IMR-90 (cell line): Measurements from ENCODE around the gene PCDH12. TPM values are rescaled to one million over a fixed set of nuclear protein-coding genes. Genes with fewer than 3 reads are reported as not detected.

Experiments
- ATAC-seq: fragments of 200-7000 bp; cut with Tn5 transposase; 2 replicates; pipeline ENCODE4 v1.9.1; 2020; ENCODE audit warnings: low read depth, mild to moderate bottlenecking, moderate library complexity
- BruUV-seq: library from RNA; stranded (reverse); fragments of 400-500 nt; replicated peaks from 2 replicates; lab custom pipeline; 2021; lab: Mats Ljungman, UMichigan
- CTCF ChIA-PET: fragments of 300-600 bp; formaldehyde crosslinking; extraction: SDS; loops from one replicate; lab custom pipeline; 2021; ENCODE audit warnings: antibody characterized with exemption; lab: Yijun Ruan, JAX
- POLR2A ChIA-PET: fragments of 300-600 bp; sonication (Branson Sonifier 250); formaldehyde crosslinking; loops from one replicate; lab custom pipeline; 2022; ENCODE audit warnings: antibody characterized with exemption; ENCODE audit not compliant: unreplicated experiment; lab: Charles Lee
- DNase-seq: peaks from one replicate; pipeline ENCODE4 v3.0.0; 2013
- H2AFZ ChIP-seq: replicated peaks from 2 replicates; pipeline ENCODE3; 2013; ENCODE audit warnings: low read length, mild to moderate bottlenecking; ENCODE audit not compliant: poor library complexity
- H2AK5ac ChIP-seq: 2 replicates; pipeline ENCODE4 v1.6.1; 2013; ENCODE audit warnings: low read depth, low read length, inconsistent platforms
- H2AK9ac ChIP-seq: replicated peaks from 2 replicates; pipeline ENCODE3; 2013; ENCODE audit warnings: mild to moderate bottlenecking, low read depth, low read length, moderate library complexity; ENCODE audit not compliant: poor library complexity
- H2BK120ac ChIP-seq: 2 replicates; pipeline ENCODE4 v1.6.1; 2013; ENCODE audit warnings: low read depth, low read length, inconsistent platforms
- H2BK15ac ChIP-seq: 3 replicates; pipeline ENCODE4 v1.6.1; 2013; ENCODE audit warnings: low read depth, low read length, inconsistent platforms
- H2BK20ac ChIP-seq: 2 replicates; pipeline ENCODE4 v1.6.1; 2013; ENCODE audit warnings: low read depth, mild to moderate bottlenecking, inconsistent platforms, low read length, moderate library complexity
- H2BK5ac ChIP-seq: 2 replicates; pipeline ENCODE4 v1.6.1; 2013; ENCODE audit warnings: mild to moderate bottlenecking, low read depth, low read length, inconsistent platforms; ENCODE audit not compliant: poor library complexity, severe bottlenecking
- H3K14ac ChIP-seq: replicated peaks from 2 replicates; pipeline ENCODE4 v1.6.1; 2013; ENCODE audit warnings: low read depth, low read length, inconsistent platforms
- H3K18ac ChIP-seq: 2 replicates; pipeline ENCODE4 v1.6.1; 2013; ENCODE audit warnings: low read depth, low read length, control low read depth
- H3K23ac ChIP-seq: 2 replicates; pipeline ENCODE4 v1.6.1; 2013; ENCODE audit warnings: low read depth, low read length, inconsistent platforms
- H3K27ac ChIP-seq: 2 replicates; pipeline ENCODE4 v1.5.1; 2013; ENCODE audit warnings: mild to moderate bottlenecking, control low read depth, low read length; ENCODE audit not compliant: insufficient read depth
- H3K27me3 ChIP-seq: 2 replicates; pipeline ENCODE4 v1.6.1; 2013; ENCODE audit warnings: low read length; ENCODE audit not compliant: control insufficient read depth, insufficient read depth
- H3K36me3 ChIP-seq: 2 replicates; pipeline ENCODE4 v1.6.1; 2013; ENCODE audit warnings: low read length, mixed read lengths; ENCODE audit not compliant: control insufficient read depth, insufficient read depth
- H3K4ac ChIP-seq: 2 replicates; pipeline ENCODE4 v1.6.1; 2013; ENCODE audit warnings: low read depth, low read length, inconsistent platforms
- H3K4me1 ChIP-seq: 2 replicates; pipeline ENCODE4 v1.6.1; 2013; ENCODE audit warnings: low read length, mixed read lengths; ENCODE audit not compliant: control insufficient read depth, insufficient read depth
- H3K4me2 ChIP-seq: 2 replicates; pipeline ENCODE4 v1.6.1; 2013; ENCODE audit warnings: low read depth, mild to moderate bottlenecking, control low read depth, low read length, moderate library complexity
- H3K4me3 ChIP-seq: 2 replicates; pipeline ENCODE4 v1.5.1; 2013; ENCODE audit warnings: low read depth, mild to moderate bottlenecking, control low read depth, low read length, moderate library complexity; ENCODE audit not compliant: insufficient read depth
- H3K56ac ChIP-seq: 2 replicates; pipeline ENCODE4 v1.6.1; 2013; ENCODE audit warnings: low read length, inconsistent platforms; ENCODE audit not compliant: insufficient read depth; ENCODE audit errors: extremely low read depth
- H3K79me1 ChIP-seq, 2 experiments: 2 replicates each; pipeline ENCODE4 v1.6.1; 2013; ENCODE audit warnings: low read length in 2 of 2, inconsistent platforms in 1 of 2, low read depth in 1 of 2
- H3K9ac ChIP-seq: 2 replicates; pipeline ENCODE4 v1.6.1; 2013; ENCODE audit warnings: low read depth, low read length, control low read depth
- H3K9me1 ChIP-seq: 2 replicates; pipeline ENCODE4 v1.6.1; 2013; ENCODE audit warnings: low read length, inconsistent platforms; ENCODE audit not compliant: insufficient read depth
- H3K9me3 ChIP-seq: 2 replicates; pipeline ENCODE4 v1.6.1; 2013; ENCODE audit warnings: low read length; ENCODE audit not compliant: control insufficient read depth, insufficient read depth
- H4K20me1 ChIP-seq: 2 replicates; pipeline ENCODE4 v1.6.1; 2013; ENCODE audit warnings: low read length, inconsistent platforms; ENCODE audit not compliant: insufficient read depth
- H4K5ac ChIP-seq: 2 replicates; pipeline ENCODE4 v1.6.1; 2013; ENCODE audit warnings: mild to moderate bottlenecking, low read depth, low read length, control low read depth
- H4K8ac ChIP-seq, 2 experiments: 2 replicates each; pipeline ENCODE4 v1.6.1; 2013; ENCODE audit warnings: low read depth in 2 of 2, low read length in 2 of 2, control low read depth in 1 of 2, inconsistent platforms in 1 of 2
- H4K91ac ChIP-seq: 2 replicates; pipeline ENCODE4 v1.6.1; 2013; ENCODE audit warnings: low read depth, low read length, inconsistent platforms; ENCODE audit not compliant: insufficient read depth
- CEBPB ChIP-seq: IDR thresholded peaks from 2 replicates; pipeline ENCODE4 v1.6.1; 2012; ENCODE audit warnings: low read depth, low read length, improper control_type of control experiment
- ELK1 ChIP-seq: fragments of 150-350 bp; IDR thresholded peaks from 2 replicates; pipeline ENCODE4 v1.6.1; 2016; ENCODE audit warnings: low read depth, mild to moderate bottlenecking, low read length, moderate library complexity, borderline replicate concordance
- dilution Hi-C: fragments of 300-500 bp; cut with HindIII; formaldehyde crosslinking; loops from one replicate; pipeline ENCODE4 v1.14.3; 2018; ENCODE audit warnings: low sequenced_read_pairs; ENCODE audit not compliant: unreplicated experiment
- in situ Hi-C: fragments of 300-500 bp; cut with MboI; formaldehyde crosslinking; loops from 3 replicates; pipeline ENCODE4 v1.14.3; 2019; ENCODE audit warnings: low sequenced_read_pairs, inconsistent platforms, mixed read lengths
- intact Hi-C: fragments of 100-400 bp; cut with micrococcal nuclease; formaldehyde crosslinking; loops from 2 replicates; pipeline ENCODE4 v1.10.0; 2022
- polyA plus RNA-seq, 3 experiments: library from polyadenylated mRNA; depleted of rRNA; stranded (reverse); fragments of >200 nt; gene quantifications; 2 replicates each; pipeline ENCODE4 v1.2.3, GENCODE V29; 2012; ENCODE audit warnings: low replicate concordance in 1 of 3
- total RNA-seq: library from RNA; depleted of rRNA; stranded (reverse); fragments of >200 nt; gene quantifications from 2 replicates; pipeline ENCODE4 v1.2.3, GENCODE V29; 2012

PCDH12 gene
- total and polyA plus RNA-seq, 2 of the 4 experiments (the other 2 are of a cell fraction), result 0.02 to 0.18 TPM

GRCh38 chr5:141986072-141986471, 28.1 kb upstream of the PCDH12 start:
- H3K14ac ChIP-seq, result no peak overlapping the region
- H3K56ac ChIP-seq, result no peak overlapping the region
- no peak overlapping the region for H3K18ac ChIP-seq
- H2AFZ ChIP-seq, result no peak overlapping the region
- CTCF ChIA-PET, result interaction anchor here (0.6 to 1.1 kb wide), 2 partner anchors 17 to 36 kb away, joined by 3 to 4 read pairs; partner anchors contain the start of gene RNF14
- H2BK5ac ChIP-seq, result no peak overlapping the region
- H3K9me3 ChIP-seq, result no peaks in the 10 kb centered on the region
- H4K91ac ChIP-seq, result no peak overlapping the region
- H3K36me3 ChIP-seq, result peaks cover 39% of the 10 kb centered on the region
- H2BK20ac ChIP-seq, result no peak overlapping the region
- no peak overlapping the region for H2BK15ac ChIP-seq
- TF ChIP-seq ELK1, result no peak
- TF ChIP-seq CEBPB, result peak; percentile 25; the same call in 1 of the 2 replicates
- no peak overlapping the region for H2AK9ac ChIP-seq
- dilution Hi-C loops, result loop anchor here (25.0 kb wide), 1 partner anchor 151 kb away; no protein-coding TSS in a partner anchor
- no peak overlapping the region for H3K4ac ChIP-seq
- in situ Hi-C loops, result no loop called here
- H3K27ac ChIP-seq, result no peak overlapping the region
- no peak for DNase-seq
- H2AK5ac ChIP-seq, result no peak overlapping the region
- H3K4me1 ChIP-seq, result 0 out of 2 replicates have a peak, but pooled peaks cover 2% of the 10 kb centered on the region
- no peak overlapping the region for H4K5ac ChIP-seq
- no peaks in the 10 kb centered on the region for H3K27me3 ChIP-seq
- peaks cover 0 to 7% of the 10 kb centered on the region in 2 experiments; a peak in 2 of 4 replicates for H3K79me1 ChIP-seq
- no peaks in the 10 kb centered on the region for H3K9me1 ChIP-seq
- POLR2A ChIA-PET, result no interaction called here
- H4K8ac ChIP-seq, result no peak overlapping the region
- H3K9ac ChIP-seq, result no peak overlapping the region
- no TSS peak for BruUV-seq
- intact Hi-C loops, result no loop called here
- H3K23ac ChIP-seq, result no peak overlapping the region
- H4K20me1 ChIP-seq, result 0 out of 2 replicates have a peak, but pooled peaks cover 4% of the 10 kb centered on the region
- H3K4me3 ChIP-seq, result no peak overlapping the region
- no peak overlapping the region for H3K4me2 ChIP-seq
- ATAC-seq, result peak; percentile 32; the same call in 1 of the 2 replicates
- no peak overlapping the region for H2BK120ac ChIP-seq
